NCI-H345 treated with DMSO at 0.1 percent for 48 hours (cell line): Measurements from ENCODE around the gene SLC24A3.

Source experiments
- DNase-seq: peaks from one replicate; lab custom pipeline; 2025; ENCODE audit not compliant: unreplicated experiment; lab: John Stamatoyannopoulos, UW

SLC24A3 gene

DNA sequence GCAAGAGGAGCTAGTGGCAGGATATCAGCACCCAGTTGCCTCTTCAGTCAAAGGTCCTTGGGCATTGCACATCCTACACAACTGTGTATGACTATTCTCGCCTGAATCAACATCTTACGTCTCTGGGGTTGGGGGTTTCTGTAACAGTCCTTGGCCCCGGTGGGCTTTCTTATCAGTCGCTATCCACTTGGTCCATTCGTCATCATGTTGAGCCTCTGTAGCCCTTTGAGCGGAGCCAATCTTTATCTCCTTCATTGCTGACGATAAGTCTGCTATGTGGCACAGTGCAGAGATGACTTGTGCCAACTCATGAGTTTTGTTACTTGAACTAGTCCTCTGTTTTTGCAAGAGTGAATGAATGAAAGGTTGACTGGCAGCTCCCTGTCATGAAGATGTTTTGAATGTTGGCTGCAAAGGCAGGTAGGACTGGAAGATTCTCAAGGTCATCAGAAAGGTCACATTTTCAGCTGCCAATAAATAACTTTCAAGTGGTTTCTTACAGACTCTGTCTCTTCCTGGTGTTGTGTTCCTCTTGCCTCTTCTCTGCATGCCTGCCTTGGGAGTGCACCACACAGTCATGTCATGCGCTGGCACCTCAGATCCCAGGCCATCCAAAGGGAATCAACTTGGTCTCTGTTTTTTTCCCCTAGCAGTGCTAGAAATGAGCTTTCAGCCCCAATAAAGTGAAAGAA, 238.9 kb downstream of the SLC24A3 start:
- DNase-seq = no peak

DNA sequence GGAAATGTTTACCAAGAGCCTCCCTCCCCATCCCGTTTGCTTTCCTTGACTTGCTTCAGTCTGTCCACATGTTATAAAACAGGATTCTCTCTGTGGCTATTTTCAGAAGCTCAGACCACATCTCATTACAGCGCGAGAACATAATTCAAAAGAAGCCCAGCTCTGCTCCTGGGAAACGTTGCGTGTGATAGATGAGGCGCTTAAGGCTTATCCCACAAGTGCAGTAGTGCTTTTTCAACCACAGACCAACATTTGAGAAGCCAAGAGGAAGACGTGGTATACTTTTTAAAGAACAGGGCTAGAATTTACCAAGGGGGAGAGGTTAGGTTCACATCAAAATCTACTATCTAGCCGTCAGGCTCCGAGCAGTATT, 239.5 kb downstream of the SLC24A3 start:
- no peak for DNase-seq

DNA sequence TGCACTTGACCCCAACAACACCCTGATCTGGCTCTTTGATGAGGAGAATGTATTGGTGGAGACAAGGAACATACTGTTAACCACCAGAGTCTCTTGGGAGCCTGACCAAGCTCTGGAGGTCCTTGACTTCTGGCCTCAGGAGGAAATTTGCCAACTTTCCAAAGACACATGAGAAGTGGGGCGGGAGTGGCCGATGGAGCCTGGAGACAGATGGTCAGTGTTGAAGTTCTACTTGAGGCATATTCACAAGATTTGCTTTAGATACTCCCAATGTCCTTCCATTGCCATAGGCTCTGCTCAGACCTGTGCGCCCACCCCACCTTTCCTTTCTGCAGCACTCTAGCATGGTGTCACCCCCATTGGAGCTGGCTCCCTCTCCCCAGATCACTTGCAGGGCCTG, 241.0 kb downstream of the SLC24A3 start:
- no peak for DNase-seq

DNA sequence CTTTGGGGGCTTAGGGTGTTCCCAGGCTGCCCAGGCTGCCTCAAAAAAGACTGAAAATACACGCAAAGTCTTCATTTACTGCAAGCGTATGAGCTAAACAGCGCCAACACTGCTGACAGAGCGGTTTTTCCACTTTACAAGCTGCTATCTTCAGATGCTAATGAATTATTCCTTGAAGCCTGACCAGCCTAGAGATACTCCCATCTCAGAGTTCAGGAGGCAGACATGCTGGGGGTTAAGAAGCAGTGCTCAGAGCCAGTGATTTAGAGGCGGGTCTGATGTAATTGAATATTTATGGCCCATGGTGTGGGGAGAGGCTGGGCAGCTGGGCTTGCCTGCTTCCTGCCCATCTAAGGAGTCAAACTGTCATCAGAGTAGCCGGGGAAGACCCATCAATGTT, 241.4 kb downstream of the SLC24A3 start:
- DNase-seq = no peak

DNA sequence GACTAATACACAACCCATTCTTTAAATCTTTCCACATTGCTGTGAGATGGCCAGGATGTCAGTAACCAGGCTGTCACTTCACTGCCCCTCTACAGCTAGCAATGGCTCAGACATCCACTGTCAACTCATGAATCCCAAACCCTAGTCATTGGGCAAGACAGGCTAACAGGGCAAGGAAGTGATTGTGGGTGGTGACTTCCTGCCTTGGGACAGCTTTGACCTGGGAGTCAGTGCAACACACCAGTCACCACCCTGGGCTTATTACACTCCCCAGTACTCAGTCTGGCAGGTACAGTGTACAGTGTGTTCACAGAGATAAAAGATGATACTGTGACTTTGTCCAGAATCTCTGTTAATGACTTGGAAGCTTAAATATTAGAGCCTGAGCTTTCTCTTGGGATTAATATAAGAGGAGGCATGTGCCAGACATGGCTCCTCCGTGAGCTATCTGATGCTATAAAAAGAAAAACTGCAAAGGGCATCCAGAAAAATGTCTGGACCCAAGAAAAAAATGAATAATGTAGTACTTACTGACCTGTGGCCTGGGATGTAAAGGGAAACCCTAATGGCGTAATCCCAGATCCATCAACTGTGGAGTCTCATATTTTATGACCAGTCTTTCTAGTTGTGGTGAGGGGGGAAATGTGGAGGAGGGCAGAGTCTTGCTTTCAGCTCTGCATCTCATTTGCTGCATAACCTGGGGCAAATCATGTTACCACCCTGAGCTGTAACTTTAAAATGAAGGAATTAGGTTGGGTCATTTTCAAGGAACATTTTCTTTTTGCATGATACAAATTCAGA, 244.4 kb downstream of the SLC24A3 start:
- no peak for DNase-seq

DNA sequence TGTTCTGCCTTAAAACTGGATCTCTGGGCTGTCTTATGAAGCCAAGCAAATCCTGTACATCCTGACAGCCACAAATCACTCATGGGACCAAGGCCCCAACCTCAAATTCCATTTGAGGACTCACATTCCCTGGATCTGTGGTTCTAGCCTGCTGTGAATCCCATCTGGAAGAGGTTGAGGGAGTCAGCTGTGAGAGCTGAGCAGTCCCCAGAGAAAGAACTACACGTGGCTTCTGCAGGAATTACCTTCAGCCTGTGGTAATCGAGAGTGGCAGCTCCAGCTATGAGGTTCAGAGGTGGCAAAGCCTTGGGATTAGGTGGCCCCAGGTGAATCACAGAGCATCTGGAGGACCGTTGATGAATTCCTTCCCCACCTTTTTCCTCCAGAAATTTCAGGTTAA, 245.2 kb downstream of the SLC24A3 start:
- DNase-seq = no peak

DNA sequence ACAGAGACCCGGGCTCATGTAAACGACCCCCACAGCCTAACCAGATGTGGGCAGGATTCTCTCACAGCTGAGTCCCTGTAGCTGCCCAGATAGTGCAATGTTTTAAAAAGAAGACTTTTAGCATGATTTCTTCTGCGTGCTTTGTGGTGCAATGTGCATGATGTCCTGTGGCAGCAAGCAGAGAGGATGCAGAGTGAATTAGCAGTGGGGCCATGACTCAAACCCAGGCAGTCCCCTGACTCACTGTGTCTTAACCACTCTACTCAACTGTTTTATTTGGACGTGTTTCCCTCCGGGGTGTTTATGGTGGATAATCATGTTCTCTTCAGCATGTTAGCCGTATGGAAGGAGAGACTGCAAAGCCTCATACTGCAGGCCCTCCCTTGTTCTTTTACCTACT, 247.9 kb downstream of the SLC24A3 start:
- no peak for DNase-seq

DNA sequence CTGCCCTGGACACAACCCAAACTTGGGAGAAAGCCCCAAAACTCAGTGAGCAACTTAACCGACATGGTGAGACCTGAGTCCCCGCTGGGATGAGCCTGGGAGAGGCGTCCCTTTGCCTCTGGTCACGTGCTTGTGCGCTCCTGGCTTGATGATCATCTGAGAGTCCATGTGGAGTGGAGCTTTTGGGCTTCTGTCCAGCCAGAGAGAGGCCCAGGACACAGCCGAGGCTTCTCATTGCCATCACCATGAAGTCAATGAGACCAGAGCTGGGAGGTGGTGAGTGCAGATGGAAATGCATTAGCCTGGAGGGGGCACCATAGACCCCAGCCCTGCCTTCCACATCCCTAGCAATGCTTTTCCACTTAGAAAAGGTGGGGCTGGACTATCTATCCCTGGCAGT, 250.0 kb downstream of the SLC24A3 start:
- no peak for DNase-seq

DNA sequence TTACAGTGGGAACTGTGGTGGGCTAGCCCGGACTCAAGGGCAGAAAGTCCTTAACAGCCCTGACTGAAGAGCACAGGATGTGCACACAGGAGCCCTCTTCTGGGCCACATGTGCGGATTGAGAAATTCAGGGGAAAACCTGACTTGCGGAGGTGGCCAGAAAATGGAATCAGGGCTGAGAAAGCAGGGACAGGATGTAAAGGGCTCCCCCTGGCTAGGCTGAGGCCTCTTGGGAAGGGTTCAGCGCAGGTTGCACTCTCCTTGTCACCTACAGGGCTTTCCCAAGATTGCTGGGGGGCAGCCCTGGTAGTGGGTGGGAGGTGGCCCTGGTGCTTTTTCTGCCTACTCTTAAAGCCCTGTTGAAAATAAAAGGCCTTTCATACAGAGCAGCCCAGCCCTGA, 251.2 kb downstream of the SLC24A3 start:
- DNase-seq = no peak

DNA sequence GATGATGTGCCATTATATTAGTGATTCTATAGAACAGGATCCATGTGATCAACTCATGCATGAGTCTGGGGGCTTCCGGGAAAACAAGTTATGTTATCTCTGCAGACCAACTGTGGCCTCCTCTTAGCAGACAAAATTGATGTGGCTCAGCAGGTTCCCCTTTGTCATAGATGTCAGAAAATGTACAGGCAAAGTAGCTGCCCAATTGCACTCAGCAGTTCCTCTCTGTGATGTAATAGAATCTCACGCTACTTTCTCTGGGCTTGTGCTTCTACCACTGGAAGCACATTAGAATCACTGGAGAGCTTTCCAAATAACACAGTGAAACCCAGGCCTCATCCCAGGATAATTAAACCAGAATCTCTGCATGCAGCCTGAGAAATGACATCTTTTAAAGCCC, 253.1 kb downstream of the SLC24A3 start:
- no peak for DNase-seq

DNA sequence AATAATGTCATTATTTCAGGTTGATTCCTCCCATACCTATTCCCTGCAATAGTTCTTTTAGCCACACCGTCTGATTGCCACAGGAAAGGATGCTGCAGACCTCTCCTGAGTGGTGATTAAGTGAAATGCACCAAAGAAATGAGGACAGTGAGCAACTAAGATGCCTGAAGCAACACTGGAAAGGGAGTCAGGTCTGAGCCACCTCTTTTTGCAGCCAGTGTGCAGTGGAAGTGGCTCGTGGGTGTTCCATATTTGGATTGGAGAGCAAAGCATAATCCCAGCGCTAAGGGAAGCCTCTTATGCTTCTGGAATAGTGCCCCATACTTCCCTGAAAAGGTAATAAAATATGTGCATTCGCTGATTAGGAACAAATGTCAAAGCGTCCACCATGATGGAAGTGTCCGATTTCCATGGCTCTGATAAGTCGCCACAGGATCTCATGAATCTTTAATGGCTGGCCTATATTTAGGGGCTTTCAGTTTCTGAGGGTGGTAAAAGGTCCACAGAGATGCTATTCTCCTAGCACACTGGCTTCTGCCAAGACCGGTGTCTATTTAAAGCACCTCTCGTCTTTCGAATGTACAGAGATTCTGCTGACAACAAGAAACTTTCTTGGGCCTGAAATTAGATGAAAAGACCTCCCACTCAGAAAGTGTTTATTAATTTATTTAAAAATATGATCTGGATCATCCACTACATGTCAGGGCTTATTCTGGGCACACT, 253.9 kb downstream of the SLC24A3 start:
- no peak for DNase-seq

DNA sequence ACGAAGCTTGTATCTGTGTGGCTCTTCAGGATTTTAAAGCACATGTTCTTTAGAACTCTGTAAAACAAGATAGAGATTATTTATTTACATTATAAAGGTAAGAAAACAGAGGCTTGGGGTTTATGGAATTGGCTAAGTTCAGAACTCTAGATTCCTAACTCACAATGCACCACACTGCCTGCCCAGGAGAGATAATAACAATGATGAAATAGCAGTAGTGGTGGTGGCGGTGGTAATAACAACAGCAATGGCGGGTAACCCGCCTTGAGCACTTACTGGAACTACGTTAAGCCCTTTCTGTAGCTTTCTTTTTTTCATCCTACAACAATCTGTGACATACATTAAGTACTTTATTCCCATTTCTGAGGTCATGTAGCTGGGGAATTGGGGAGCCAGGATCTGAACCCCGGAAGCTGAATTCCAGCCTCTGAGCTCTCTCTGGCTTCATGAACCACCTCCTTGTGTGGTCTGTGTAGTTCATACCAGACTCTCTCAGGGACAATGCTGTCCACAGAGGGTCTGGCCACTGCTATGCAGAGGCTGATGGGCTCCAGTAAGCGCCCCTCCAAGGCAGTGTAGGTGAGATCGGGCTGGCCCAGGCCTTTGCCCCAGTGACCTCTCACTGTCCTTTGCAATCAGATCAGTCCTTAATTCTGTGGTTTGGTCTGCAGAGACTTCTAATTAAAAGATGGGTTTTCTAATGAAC, 260.9 kb downstream of the SLC24A3 start:
- no peak for DNase-seq

DNA sequence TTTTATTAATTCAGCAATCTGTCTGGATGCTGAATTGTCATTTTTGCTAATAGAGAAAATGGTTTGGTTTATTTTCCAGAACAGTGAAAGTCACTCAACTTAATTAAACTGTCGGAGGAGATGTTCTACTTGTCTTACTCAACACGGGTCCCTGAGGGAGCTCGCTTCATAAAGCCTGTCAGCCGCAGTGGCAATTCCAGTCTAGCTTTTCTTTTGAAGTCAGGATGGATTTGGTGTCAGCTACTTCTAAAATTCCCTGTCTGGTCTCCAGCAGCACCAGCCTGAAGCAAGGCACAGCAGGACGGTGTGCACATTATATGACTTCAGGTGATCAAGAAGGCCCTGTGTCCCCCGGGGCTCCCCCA, 261.5 kb downstream of the SLC24A3 start:
- DNase-seq = no peak

DNA sequence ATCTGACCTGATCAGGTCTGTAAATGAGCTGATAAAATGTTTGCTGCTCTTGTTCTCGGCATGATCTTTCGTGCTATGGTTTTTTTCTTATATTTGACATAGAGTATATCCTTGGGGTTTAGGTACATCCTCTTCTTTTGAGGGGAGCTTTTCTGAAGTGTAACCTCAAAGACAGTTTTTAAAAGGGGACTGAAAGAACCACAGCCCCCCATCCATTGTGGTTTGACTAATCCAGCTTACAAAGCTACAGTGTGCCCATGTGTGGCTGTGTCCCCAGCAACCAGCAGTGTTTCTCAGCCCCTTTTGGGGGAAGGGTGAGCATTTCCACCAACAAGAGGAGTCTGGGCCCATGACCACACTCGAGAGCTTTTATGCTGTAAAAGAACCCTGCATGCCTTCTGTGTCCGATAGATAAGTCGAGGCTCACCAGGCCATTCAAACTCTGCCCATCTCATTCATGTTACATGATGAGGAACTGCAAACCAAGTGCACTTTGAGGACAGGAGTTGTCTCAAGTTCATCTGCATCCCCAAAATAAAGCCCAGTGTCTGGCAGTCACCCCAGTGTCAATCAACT, 266.0 kb downstream of the SLC24A3 start:
- no peak for DNase-seq

DNA sequence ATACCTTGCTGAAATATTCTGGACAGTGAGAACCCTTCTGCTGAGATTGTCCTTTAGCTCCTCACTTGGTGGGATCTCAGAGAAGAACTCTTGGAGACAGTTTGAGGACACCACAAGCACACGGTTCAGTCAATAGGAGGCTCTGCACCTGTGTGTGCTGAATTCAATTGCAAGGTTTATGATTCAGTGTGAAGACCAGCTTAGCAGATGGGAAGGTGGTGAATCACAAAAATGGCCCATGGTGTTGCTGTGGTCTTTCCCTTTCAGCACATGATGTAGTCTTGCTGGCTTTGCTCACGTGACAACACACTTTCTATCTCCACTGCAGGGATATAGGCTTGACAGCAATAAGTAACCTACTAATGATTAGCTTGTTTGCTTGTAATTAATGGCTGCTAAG, 270.3 kb downstream of the SLC24A3 start:
- no peak for DNase-seq

DNA sequence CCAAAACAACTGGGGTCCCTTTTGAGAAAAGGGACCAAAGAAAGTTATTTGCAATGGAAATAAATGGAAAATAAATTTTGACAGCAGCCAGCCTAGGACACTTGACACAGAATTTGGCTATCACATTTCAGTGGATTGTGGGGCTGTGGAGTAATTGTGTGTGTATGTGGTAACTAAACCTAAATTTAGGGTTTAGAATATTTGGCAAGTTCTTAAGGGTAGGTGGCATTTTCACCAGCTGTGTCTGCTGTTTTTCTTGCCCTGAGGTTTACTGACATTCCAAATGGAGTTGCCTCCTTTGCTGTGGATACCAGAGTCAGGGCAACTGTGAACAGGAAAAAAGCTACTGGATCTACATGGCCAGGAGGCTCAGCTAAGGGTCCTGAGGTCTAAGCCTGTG, 270.9 kb downstream of the SLC24A3 start:
- DNase-seq = no peak

DNA sequence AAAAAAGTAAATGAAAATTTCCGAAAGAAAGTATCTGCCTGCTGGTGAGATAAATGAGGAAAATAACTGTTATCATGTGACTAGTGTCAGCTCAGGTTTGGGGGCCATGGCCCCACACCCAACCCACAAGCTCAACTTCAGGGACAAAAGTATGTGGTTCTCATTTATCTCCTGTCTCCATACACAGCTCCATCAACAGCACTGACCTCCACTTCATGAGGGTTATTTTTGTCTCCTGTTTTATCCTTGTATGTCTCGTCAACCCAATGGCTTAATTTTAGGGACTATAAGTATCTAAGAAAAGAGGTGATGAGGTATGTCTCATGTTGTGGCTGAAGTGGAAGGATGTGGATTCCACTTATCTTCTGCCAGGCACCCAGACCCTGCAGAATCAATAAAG, 274.0 kb downstream of the SLC24A3 start:
- no peak for DNase-seq

DNA sequence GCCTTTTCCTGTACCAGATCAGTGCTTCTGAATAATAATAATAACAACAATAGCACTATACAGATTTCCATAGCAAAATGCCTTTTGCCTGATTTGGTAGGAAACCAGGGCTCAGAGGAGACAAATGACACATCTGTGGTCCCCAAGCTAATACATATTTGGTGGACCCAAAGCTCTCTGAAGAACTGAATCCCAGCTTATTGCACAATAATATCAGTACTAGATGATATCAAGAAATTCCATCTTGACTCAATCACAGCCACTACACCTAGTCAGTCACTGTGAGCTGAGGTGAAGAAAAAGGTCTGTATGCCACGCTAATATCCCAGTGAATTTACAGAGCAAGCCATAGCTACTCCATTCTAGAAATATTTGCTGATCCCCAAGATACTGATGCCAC, 275.0 kb downstream of the SLC24A3 start:
- DNase-seq = no peak

DNA sequence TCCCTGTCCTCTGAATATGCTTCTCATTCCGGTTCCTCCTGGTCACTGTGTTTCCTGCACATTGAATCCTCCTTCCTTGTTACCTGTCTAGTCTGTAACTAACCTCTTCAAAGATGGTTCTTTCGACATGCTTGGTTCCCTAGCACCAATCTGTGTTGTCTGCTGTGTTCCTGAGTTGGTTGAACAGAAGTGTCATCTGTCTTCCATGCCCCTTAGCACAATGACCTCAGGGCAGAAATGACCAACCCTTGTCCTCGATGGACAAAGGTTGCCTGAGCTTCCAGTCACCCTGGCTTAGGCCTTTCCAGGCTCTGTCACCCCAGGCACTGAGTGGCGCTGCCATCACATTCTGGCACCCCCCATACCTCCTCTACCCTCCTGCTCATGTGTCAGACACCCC, 278.8 kb downstream of the SLC24A3 start:
- no peak for DNase-seq

DNA sequence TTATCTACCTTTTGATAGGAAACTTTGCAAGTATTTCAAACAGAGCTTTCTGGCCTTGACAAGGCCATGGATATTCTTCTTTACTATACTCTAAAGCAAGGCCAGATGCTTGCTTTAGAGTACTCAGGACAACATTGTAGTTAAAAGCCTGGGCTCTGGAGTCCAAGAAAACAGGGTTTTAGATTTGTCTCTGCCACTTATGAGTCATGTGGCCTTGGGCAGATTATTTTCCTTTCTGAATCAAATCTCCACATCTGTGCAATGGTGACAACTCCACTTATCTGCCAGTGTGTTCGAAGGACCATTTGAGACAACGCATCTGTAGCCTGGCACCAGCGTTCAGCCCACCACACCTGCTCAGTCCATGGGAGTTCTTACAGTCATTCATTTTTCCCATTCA, 279.7 kb downstream of the SLC24A3 start:
- DNase-seq = no peak

DNA sequence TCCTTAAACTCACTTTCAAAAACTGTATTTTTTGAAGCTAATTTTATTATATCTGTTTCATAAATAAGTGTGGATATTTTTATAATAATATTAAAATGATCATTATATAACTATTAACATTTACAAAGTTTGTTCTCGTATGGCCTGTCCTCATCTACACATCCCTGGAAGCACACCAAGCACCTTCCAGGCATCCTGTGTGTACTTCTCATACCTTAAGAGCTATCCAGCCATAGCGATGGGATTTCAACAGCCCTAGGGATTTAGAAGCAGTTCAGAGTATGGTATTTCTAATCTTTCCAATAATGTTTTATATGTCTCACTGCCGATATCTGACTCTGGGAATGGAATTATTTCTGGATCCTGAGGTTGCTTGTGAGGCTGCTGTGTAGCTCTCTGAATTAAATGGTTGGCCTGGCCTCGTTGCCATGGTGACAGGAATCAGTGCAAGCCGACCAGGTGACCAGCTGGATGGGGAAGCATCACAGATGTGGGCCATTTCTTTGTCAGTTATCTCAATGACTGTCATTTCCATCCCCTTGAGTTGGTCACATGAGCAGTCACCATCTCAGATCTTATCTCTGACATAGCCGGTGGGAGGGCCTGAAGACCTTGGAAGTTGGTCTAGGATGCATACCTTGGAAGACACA, 280.4 kb downstream of the SLC24A3 start:
- DNase-seq = no peak
